K562 (cell line): ENCODE measurements around the gene EIPR1. TPM values are rescaled to one million over a fixed set of nuclear protein-coding genes. Genes with fewer than 3 reads are reported as not detected.

Source experiments
- ATAC-seq: fragments of 200-7000 bp; cut with Tn5 transposase; 3 replicates; pipeline ENCODE4 v1.9.1; 2020; ENCODE audit warnings: moderate library complexity
- BruUV-seq: library from RNA; stranded (reverse); fragments of 400-500 nt; replicated peaks from 2 replicates; lab custom pipeline; 2021; lab: Mats Ljungman, UMichigan
- CTCF ChIA-PET: fragments of 300-600 bp; formaldehyde crosslinking; extraction: SDS; loops from one replicate; lab custom pipeline; 2021; ENCODE audit warnings: low intra/inter-chr PET ratio; lab: Yijun Ruan, JAX
- POLR2A ChIA-PET: fragments of 300-600, 350-650 bp; sonication (Branson Sonifier 250); formaldehyde crosslinking; extraction: SDS; loops from one replicate; lab custom pipeline; 2021; ENCODE audit warnings: antibody characterized with exemption, inconsistent platforms; lab: Yijun Ruan, JAX
- DNase-seq, 4 experiments: peaks; one replicate each; pipeline versions ENCODE4 v3.0.0 to v3.0.0-alpha.2; 2011 to 2018; ENCODE audit warnings: low spot score in 3 of 4, mixed read lengths in 3 of 4; ENCODE audit errors: extremely low read depth in 1 of 4
- FAIRE-seq: peaks from 2 replicates; lab custom pipeline; 2011; peaks lifted over from hg19 to GRCh38; lab: Jason Lieb, UNC
- H2AFZ ChIP-seq: 2 replicates; pipeline ENCODE4 v1.6.0; 2011; ENCODE audit warnings: low read depth, low read length, control low read depth, inconsistent platforms
- H3K27ac ChIP-seq: fragments of 200-600 bp; 3 replicates; pipeline ENCODE4 v1.8.0; 2011; ENCODE audit warnings: low read depth, mild to moderate bottlenecking, control low read depth, inconsistent platforms, low read length, moderate library complexity, mixed read lengths; ENCODE audit errors: extremely low read depth
- H3K27me3 ChIP-seq, 2 experiments: fragments of 300-600 bp in 1 of 2; 2 replicates in 1 of 2; 3 replicates in 1 of 2; pipeline versions ENCODE4 v1.6.0 to v1.8.0; 2011; ENCODE audit warnings: inconsistent platforms in 2 of 2, low read length in 2 of 2, mild to moderate bottlenecking in 1 of 2, mixed read lengths in 1 of 2, moderate library complexity in 1 of 2; ENCODE audit not compliant: control insufficient read depth in 2 of 2, insufficient read depth in 2 of 2
- H3K36me3 ChIP-seq: fragments of 300-600 bp; 3 replicates; pipeline ENCODE4 v1.8.0; 2011; ENCODE audit warnings: mild to moderate bottlenecking, low read length, inconsistent platforms; ENCODE audit not compliant: control insufficient read depth, insufficient read depth
- H3K4me1 ChIP-seq, 2 experiments: fragments of 200-600 bp in 1 of 2; replicated peaks in 1 of 2; 2 replicates in 1 of 2; 3 replicates in 1 of 2; pipeline versions ENCODE4 v1.5.1 to v1.8.0; 2011; ENCODE audit warnings: inconsistent platforms in 2 of 2, low read length in 2 of 2, mild to moderate bottlenecking in 1 of 2, mixed read lengths in 1 of 2, moderate library complexity in 1 of 2; ENCODE audit not compliant: control insufficient read depth in 2 of 2, insufficient read depth in 2 of 2
- H3K4me2 ChIP-seq: 2 replicates; pipeline ENCODE4 v1.6.1; 2011; ENCODE audit warnings: low read length, control low read depth, inconsistent platforms, mixed read lengths; ENCODE audit not compliant: insufficient read depth
- H3K4me3 ChIP-seq: fragments of 200-600 bp; sonication (generic), shearing (Covaris generic); 2 replicates; pipeline ENCODE4 v1.5.1; 2016; ENCODE audit warnings: control low read depth, inconsistent platforms
- H3K79me2 ChIP-seq: fragments of 200-600 bp; 3 replicates; pipeline ENCODE4 v1.8.0; 2011; ENCODE audit warnings: low read length, inconsistent platforms; ENCODE audit not compliant: control insufficient read depth, insufficient read depth
- H3K9ac ChIP-seq, 2 experiments: 2 replicates each; pipeline versions ENCODE4 v1.6.0 to v1.6.1; 2011; ENCODE audit warnings: low read depth in 2 of 2, low read length in 2 of 2, control low read depth in 1 of 2, inconsistent platforms in 1 of 2, mild to moderate bottlenecking in 1 of 2, mixed read lengths in 1 of 2; ENCODE audit not compliant: insufficient read depth in 1 of 2
- H3K9me1 ChIP-seq: one replicate; pipeline ENCODE4 v1.6.0; 2011; ENCODE audit warnings: inconsistent platforms, mild to moderate bottlenecking, low read length, moderate library complexity; ENCODE audit not compliant: control insufficient read depth, insufficient read depth
- H3K9me3 ChIP-seq: replicated peaks from 2 replicates; pipeline ENCODE4 v1.5.1; 2011; ENCODE audit warnings: low read depth, low read length, inconsistent platforms; ENCODE audit not compliant: control insufficient read depth, insufficient read depth
- H4K20me1 ChIP-seq: replicated peaks from 2 replicates; pipeline ENCODE4 v1.6.1; 2011; ENCODE audit warnings: low read length, inconsistent platforms, mixed read lengths; ENCODE audit not compliant: control insufficient read depth, insufficient read depth
- ETV5 ChIP-seq: sonication (generic); formaldehyde crosslinking; IDR thresholded peaks from 2 replicates; pipeline ENCODE4 v1.4.0; 2020; ENCODE audit warnings: low read depth, mild to moderate bottlenecking, missing genetic modification reagents
- KLF10 ChIP-seq: fragments of 250-450 bp; sonication (Bioruptor Pico); IDR thresholded peaks from 2 replicates; pipeline ENCODE4 v1.6.1; 2021; ENCODE audit warnings: matching md5 sums
- MCM5 ChIP-seq: fragments of 450-650 bp; IDR thresholded peaks from 2 replicates; pipeline ENCODE4 v1.6.1; 2016; ENCODE audit warnings: low read depth
- NEUROD1 ChIP-seq: fragments of 150-350 bp; IDR thresholded peaks from 2 replicates; pipeline ENCODE4 v1.6.1; 2014; ENCODE audit warnings: borderline replicate concordance, low read length, low read depth; ENCODE audit not compliant: partially characterized antibody
- NFE2L1 ChIP-seq: fragments of 450-650 bp; IDR thresholded peaks from 2 replicates; pipeline ENCODE4 v1.6.1; 2016; ENCODE audit warnings: missing genetic modification characterization, low read depth, mild to moderate bottlenecking, missing compliant biosample characterization, moderate library complexity, borderline replicate concordance
- PHF20 ChIP-seq: fragments of 450-650 bp; IDR thresholded peaks from 2 replicates; pipeline ENCODE4 v1.6.1; 2018; ENCODE audit not compliant: partially characterized antibody
- RBFOX2 ChIP-seq: fragments of 200-400 bp; formaldehyde crosslinking; IDR thresholded peaks from 2 replicates; pipeline ENCODE4 v1.6.1; 2017; ENCODE audit warnings: low read depth, mild to moderate bottlenecking, low read length, moderate library complexity
- RFX5 ChIP-seq: IDR thresholded peaks from 2 replicates; pipeline ENCODE4 v1.6.1; 2011; ENCODE audit warnings: low read depth, mild to moderate bottlenecking, improper control_type of control experiment, low read length
- SMAD1 ChIP-seq: fragments of 150-350 bp; IDR thresholded peaks from 2 replicates; pipeline ENCODE4 v1.6.1; 2014; ENCODE audit warnings: low read length, low read depth; ENCODE audit not compliant: partially characterized antibody
- TAF7 ChIP-seq: fragments of 450-650 bp; IDR thresholded peaks from 2 replicates; pipeline ENCODE4 v1.6.1; 2016; ENCODE audit warnings: missing genetic modification characterization, missing compliant biosample characterization
- TFAM ChIP-seq: fragments of 250-450 bp; sonication (Bioruptor Pico); conservative IDR thresholded peaks from 2 replicates; pipeline ENCODE4 v1.5.0; 2021; ENCODE audit warnings: mild to moderate bottlenecking, moderate library complexity
- WGBS: fragments of 100-300 bp; shearing (Covaris generic); methylation state at CpG from one replicate; pipeline ENCODE4 v1.1.6; 2016; ENCODE audit warnings: low coverage, mixed read lengths; ENCODE audit not compliant: insufficient coverage; ENCODE audit errors: missing lambda C conversion rate; 5-methylcytosine and 5-hydroxymethylcytosine counted together
- in situ Hi-C: fragments of 300-500 bp; cut with MboI; formaldehyde crosslinking; loops from 4 replicates; pipeline ENCODE4 v1.15.0; 2018; ENCODE audit warnings: inconsistent platforms, mixed read lengths
- intact Hi-C: fragments of 100-400 bp; cut with micrococcal nuclease; formaldehyde crosslinking; loops from 2 replicates; pipeline ENCODE4 v1.14.2; 2022
- polyA plus RNA-seq, 8 experiments: library from polyadenylated mRNA; depleted of rRNA in 4 of 8; stranded (reverse) in 5 of 8; unstranded in 3 of 8; fragments of >200 nt; fragmentation: Nextera tagmentation in 2 of 8; fragmentation: Illumina TruSeq in 1 of 8; extraction: Ambion mirVana in 2 of 8; extraction: Trizol in 1 of 8; gene quantifications; 2 replicates each; pipeline versions ENCODE4 v1.2.1 to v1.2.3, GENCODE V29; 2011 to 2014; ENCODE audit warnings: inconsistent platforms in 1 of 8, missing spikeins in 1 of 8
- total RNA-seq, 7 experiments: library from RNA; depleted of rRNA in 6 of 7; stranded (reverse); fragments of >200 nt in 6 of 7; fragmentation: Illumina TruSeq in 2 of 7; extraction: Trizol in 2 of 7; gene quantifications; 2 replicates each; pipeline versions ENCODE4 v1.2.1 to v1.2.3, GENCODE V29; 2011 to 2021; ENCODE audit warnings: low replicate concordance in 1 of 7
- TF ChIP-seq, protein P1 (sequence below): fragments of 450-650 bp; IDR thresholded peaks from 2 replicates; pipeline ENCODE4 v1.6.1; 2016; ENCODE audit warnings: mild to moderate bottlenecking
- TF ChIP-seq, protein P2 (sequence below): sonication (generic); formaldehyde crosslinking; IDR thresholded peaks from 2 replicates; pipeline ENCODE4 v1.8.1; 2023; ENCODE audit warnings: mild to moderate bottlenecking, missing genetic modification reagents, moderate library complexity
- TF ChIP-seq, protein P3 (sequence below): fragments of 200-800 bp; sonication (Bioruptor generic); IDR thresholded peaks from 2 replicates; pipeline ENCODE4 v1.6.1; 2016; ENCODE audit warnings: missing genetic modification characterization, missing compliant biosample characterization

EIPR1 gene
- total and polyA plus RNA-seq, 9 of the 15 experiments (the other 6 are each of a cell fraction or from before 2014, with no cell fraction given), result 19.9 to 54.4 (median 35.9) TPM

- WGBS, result 82% methylated on average over 10 of the region's 11 CpGs
- POLR2A ChIA-PET, result no interaction called here
- Histone ChIP-seq H2AFZ (no peak overlapping the region), H3K27ac (no peak overlapping the region), H3K27me3 (no peaks in the 10 kb centered on the region), H3K4me1 (peaks cover 0 to 16% of the 10 kb centered on the region in 2 experiments; a peak in 1 of 5 replicates), H3K79me2 (no peaks in the 10 kb centered on the region), H3K9me3 (no peaks in the 10 kb centered on the region), H3K4me2 (no peak overlapping the region), H3K9ac (no peak overlapping the region), H3K9me1 (no peaks in the 10 kb centered on the region), H3K36me3 (peaks cover 9% of the 10 kb centered on the region; the same call in 1 of the 3 replicates), H4K20me1 (0 out of 2 replicates have a peak, but pooled peaks cover 6% of the 10 kb centered on the region), H3K4me3 (no peak overlapping the region)
- DNase-seq (no peak), FAIRE-seq (no peak), ATAC-seq (no peak)
- CTCF ChIA-PET, result no interaction called here
- intact Hi-C loops (no loop called here), in situ Hi-C loops (no loop called here)
- no TSS peak for BruUV-seq
- TF ChIP-seq RBFOX2, result no peak
- TF ChIP-seq TAF7, result no peak
- TF ChIP-seq SMAD1, result no peak
- TF ChIP-seq PHF20, result no peak
- TF ChIP-seq NFE2L1 (tag), result no peak
- no peak for TF ChIP-seq MCM5
- TF ChIP-seq, protein P1, sequence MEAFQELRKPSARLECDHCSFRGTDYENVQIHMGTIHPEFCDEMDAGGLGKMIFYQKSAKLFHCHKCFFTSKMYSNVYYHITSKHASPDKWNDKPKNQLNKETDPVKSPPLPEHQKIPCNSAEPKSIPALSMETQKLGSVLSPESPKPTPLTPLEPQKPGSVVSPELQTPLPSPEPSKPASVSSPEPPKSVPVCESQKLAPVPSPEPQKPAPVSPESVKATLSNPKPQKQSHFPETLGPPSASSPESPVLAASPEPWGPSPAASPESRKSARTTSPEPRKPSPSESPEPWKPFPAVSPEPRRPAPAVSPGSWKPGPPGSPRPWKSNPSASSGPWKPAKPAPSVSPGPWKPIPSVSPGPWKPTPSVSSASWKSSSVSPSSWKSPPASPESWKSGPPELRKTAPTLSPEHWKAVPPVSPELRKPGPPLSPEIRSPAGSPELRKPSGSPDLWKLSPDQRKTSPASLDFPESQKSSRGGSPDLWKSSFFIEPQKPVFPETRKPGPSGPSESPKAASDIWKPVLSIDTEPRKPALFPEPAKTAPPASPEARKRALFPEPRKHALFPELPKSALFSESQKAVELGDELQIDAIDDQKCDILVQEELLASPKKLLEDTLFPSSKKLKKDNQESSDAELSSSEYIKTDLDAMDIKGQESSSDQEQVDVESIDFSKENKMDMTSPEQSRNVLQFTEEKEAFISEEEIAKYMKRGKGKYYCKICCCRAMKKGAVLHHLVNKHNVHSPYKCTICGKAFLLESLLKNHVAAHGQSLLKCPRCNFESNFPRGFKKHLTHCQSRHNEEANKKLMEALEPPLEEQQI, result no peak
- no peak for TF ChIP-seq RFX5
- TF ChIP-seq TFAM (CRISPR knock-in tag), result no peak
- TF ChIP-seq ETV5, result no peak
- TF ChIP-seq, protein P2, sequence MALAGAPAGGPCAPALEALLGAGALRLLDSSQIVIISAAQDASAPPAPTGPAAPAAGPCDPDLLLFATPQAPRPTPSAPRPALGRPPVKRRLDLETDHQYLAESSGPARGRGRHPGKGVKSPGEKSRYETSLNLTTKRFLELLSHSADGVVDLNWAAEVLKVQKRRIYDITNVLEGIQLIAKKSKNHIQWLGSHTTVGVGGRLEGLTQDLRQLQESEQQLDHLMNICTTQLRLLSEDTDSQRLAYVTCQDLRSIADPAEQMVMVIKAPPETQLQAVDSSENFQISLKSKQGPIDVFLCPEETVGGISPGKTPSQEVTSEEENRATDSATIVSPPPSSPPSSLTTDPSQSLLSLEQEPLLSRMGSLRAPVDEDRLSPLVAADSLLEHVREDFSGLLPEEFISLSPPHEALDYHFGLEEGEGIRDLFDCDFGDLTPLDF (CRISPR knock-in tag), result no peak
- TF ChIP-seq KLF10, result no peak
- TF ChIP-seq, protein P3, sequence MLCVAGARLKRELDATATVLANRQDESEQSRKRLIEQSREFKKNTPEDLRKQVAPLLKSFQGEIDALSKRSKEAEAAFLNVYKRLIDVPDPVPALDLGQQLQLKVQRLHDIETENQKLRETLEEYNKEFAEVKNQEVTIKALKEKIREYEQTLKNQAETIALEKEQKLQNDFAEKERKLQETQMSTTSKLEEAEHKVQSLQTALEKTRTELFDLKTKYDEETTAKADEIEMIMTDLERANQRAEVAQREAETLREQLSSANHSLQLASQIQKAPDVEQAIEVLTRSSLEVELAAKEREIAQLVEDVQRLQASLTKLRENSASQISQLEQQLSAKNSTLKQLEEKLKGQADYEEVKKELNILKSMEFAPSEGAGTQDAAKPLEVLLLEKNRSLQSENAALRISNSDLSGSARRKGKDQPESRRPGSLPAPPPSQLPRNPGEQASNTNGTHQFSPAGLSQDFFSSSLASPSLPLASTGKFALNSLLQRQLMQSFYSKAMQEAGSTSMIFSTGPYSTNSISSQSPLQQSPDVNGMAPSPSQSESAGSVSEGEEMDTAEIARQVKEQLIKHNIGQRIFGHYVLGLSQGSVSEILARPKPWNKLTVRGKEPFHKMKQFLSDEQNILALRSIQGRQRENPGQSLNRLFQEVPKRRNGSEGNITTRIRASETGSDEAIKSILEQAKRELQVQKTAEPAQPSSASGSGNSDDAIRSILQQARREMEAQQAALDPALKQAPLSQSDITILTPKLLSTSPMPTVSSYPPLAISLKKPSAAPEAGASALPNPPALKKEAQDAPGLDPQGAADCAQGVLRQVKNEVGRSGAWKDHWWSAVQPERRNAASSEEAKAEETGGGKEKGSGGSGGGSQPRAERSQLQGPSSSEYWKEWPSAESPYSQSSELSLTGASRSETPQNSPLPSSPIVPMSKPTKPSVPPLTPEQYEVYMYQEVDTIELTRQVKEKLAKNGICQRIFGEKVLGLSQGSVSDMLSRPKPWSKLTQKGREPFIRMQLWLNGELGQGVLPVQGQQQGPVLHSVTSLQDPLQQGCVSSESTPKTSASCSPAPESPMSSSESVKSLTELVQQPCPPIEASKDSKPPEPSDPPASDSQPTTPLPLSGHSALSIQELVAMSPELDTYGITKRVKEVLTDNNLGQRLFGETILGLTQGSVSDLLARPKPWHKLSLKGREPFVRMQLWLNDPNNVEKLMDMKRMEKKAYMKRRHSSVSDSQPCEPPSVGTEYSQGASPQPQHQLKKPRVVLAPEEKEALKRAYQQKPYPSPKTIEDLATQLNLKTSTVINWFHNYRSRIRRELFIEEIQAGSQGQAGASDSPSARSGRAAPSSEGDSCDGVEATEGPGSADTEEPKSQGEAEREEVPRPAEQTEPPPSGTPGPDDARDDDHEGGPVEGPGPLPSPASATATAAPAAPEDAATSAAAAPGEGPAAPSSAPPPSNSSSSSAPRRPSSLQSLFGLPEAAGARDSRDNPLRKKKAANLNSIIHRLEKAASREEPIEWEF (CRISPR knock-in tag), result no peak
- no peak for TF ChIP-seq NEUROD1
These were observed 53.6 kb downstream of the EIPR1 start for GRCh38 chr2:3324036-3324386.
